HEK293 (cell line): ENCODE data around the gene SULT1A2.

Experiments
- GLI4 ChIP-seq: fragments of 450-650 bp; formaldehyde crosslinking; IDR thresholded peaks from 2 replicates; pipeline ENCODE4 v1.5.1; 2016; ENCODE audit warnings: missing biosample characterization, missing genetic modification characterization
- HOXC10 ChIP-seq: sonication (generic); formaldehyde crosslinking; IDR thresholded peaks from 2 replicates; pipeline ENCODE4 v1.8.1; 2023; ENCODE audit warnings: mild to moderate bottlenecking, missing genetic modification reagents
- ZNF280D ChIP-seq: fragments of 450-650 bp; formaldehyde crosslinking; IDR thresholded peaks from 2 replicates; pipeline ENCODE4 v1.5.1; 2016; ENCODE audit warnings: missing biosample characterization, missing genetic modification characterization
- ZNF473 ChIP-seq: fragments of 450-650 bp; formaldehyde crosslinking; IDR thresholded peaks from 2 replicates; pipeline ENCODE4 v1.5.1; 2017; ENCODE audit warnings: missing biosample characterization, missing genetic modification characterization
- ZNF561 ChIP-seq: fragments of 450-650 bp; IDR thresholded peaks from 2 replicates; pipeline ENCODE4 v1.5.1; 2018; ENCODE audit warnings: missing biosample characterization, missing genetic modification characterization, borderline replicate concordance
- ZNF580 ChIP-seq: fragments of 450-650 bp; formaldehyde crosslinking; IDR thresholded peaks from 2 replicates; pipeline ENCODE4 v1.5.1; 2016; ENCODE audit warnings: missing biosample characterization, missing genetic modification characterization
- ZNF621 ChIP-seq: fragments of 450-650 bp; formaldehyde crosslinking; IDR thresholded peaks from 2 replicates; pipeline ENCODE4 v1.5.1; 2017; ENCODE audit warnings: missing biosample characterization, missing genetic modification characterization
- ZNF629 ChIP-seq: fragments of 450-650 bp; formaldehyde crosslinking; IDR thresholded peaks from 2 replicates; pipeline ENCODE4 v1.5.1; 2017; ENCODE audit warnings: missing biosample characterization, missing genetic modification characterization
- TF ChIP-seq, protein P1 (sequence below): fragments of 450-650 bp; formaldehyde crosslinking; IDR thresholded peaks from 2 replicates; pipeline ENCODE4 v1.5.1; 2016; ENCODE audit warnings: missing biosample characterization, missing genetic modification characterization
- TF ChIP-seq, protein P2 (sequence below): fragments of 450-650 bp; formaldehyde crosslinking; IDR thresholded peaks from 2 replicates; pipeline ENCODE4 v1.5.1; 2016; ENCODE audit warnings: missing biosample characterization, missing genetic modification characterization, low read depth

DNA sequence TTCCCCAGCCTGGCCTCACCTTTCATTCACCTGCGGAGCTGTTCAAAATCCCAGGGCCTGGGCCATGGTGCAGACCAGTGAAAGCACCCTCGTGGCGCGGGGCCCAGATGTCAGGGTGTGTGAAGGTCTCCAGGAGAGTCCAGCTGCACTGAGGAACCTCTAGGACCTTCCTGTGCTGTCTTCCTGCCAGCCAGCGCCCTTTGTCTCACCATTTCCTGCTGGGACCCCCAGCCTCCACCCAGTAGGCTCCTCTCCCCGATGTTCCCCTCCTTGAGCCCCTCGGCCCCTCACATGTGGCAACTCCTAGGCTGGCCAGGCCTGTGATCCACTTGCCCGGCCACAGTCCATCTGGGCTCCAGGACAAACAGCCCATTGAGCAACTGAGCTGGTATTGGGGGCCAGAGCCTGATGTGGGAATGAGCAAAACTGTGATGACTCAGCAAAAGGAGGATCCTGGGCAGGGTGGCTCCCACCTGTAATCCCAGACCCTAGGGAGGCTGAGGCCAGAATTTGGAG, 677 bp downstream of the SULT1A2 start:
- TF ChIP-seq, protein P1, sequence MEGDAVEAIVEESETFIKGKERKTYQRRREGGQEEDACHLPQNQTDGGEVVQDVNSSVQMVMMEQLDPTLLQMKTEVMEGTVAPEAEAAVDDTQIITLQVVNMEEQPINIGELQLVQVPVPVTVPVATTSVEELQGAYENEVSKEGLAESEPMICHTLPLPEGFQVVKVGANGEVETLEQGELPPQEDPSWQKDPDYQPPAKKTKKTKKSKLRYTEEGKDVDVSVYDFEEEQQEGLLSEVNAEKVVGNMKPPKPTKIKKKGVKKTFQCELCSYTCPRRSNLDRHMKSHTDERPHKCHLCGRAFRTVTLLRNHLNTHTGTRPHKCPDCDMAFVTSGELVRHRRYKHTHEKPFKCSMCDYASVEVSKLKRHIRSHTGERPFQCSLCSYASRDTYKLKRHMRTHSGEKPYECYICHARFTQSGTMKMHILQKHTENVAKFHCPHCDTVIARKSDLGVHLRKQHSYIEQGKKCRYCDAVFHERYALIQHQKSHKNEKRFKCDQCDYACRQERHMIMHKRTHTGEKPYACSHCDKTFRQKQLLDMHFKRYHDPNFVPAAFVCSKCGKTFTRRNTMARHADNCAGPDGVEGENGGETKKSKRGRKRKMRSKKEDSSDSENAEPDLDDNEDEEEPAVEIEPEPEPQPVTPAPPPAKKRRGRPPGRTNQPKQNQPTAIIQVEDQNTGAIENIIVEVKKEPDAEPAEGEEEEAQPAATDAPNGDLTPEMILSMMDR (tag by site-specific recombination), result no peak
- TF ChIP-seq GLI4, result no peak
- no peak for TF ChIP-seq ZNF621
- TF ChIP-seq ZNF629 (tag by site-specific recombination), result no peak
- no peak for TF ChIP-seq HOXC10 (CRISPR knock-in tag)
- TF ChIP-seq ZNF280D, result no peak
- TF ChIP-seq, protein P2, sequence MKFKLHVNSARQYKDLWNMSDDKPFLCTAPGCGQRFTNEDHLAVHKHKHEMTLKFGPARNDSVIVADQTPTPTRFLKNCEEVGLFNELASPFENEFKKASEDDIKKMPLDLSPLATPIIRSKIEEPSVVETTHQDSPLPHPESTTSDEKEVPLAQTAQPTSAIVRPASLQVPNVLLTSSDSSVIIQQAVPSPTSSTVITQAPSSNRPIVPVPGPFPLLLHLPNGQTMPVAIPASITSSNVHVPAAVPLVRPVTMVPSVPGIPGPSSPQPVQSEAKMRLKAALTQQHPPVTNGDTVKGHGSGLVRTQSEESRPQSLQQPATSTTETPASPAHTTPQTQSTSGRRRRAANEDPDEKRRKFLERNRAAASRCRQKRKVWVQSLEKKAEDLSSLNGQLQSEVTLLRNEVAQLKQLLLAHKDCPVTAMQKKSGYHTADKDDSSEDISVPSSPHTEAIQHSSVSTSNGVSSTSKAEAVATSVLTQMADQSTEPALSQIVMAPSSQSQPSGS (tag by site-specific recombination), result no peak
- no peak for TF ChIP-seq ZNF580 (tag by site-specific recombination)
- TF ChIP-seq ZNF473 (tag by site-specific recombination), result no peak
- TF ChIP-seq ZNF561 (tag by site-specific recombination), result no peak
